Measurements from ENCODE around the gene SRSF3.
"Not testable (repeated sequence)": the region's sequence is repeated elsewhere in the genome, so short reads cannot be mapped to it uniquely, and the experiment has no call there.

The SRSF3 gene

DNA sequence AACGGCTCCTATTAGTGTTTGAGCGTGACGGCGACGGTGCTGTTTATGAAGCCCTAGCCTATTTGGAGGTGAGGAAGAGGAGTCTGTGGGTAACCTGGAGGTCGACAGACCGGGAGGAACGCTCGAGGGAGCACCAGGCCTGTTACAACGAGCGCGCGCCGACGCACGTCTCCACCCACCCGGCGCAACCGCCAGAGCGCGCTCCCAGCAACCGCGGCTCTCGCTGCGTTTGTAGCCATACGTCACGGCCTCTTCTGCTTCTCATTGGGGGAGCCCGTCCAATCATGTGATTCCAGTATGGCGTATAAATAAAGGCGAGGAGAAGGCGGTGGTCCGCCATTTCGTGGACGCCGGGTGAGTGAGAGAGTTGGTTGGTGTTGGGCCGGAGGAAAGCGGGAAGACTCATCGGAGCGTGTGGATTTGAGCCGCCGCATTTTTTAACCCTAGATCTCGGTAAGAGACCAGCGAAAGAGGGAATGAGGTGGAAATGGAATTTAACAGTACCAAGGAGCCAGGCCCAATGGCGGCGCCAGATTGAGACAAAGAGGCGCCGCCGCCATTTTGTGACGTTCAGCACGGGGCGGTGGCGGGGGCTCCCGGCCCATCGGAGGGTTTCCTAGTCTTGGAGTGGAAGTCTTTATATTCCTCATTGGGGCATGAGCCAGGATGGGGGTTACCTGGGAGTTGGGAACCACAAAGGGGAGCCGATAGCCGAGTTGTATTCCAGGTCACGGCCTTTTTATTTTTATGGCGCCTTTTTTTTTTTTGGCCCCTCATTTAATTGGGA, at the start of gene SRSF3:
Gene SRSF3, plus strand, starts transcription at position 334 of the 787 bp plus-strand sequence. CDS start 2,401 bp downstream, outside the sequence.
- peak; percentile 98 for DNase-seq

- DNase-seq, result no peak
Observed at GRCh38 chr6:36545767-36546307, 48.3 kb upstream of the SRSF3 start.

- DNase-seq, result peak; percentile 30
Observed at GRCh38 chr6:36546308-36546919, 47.7 kb upstream of the SRSF3 start.

GRCh38 chr6:36546920-36547645, 47.1 kb upstream of the SRSF3 start, which contains the start of gene STK38:
Gene STK38 (minus strand): TSS chr6:36547479. CDS start chr6:36540202, 7,277 bp downstream.
- DNase-seq, result peak; percentile 92

GRCh38 chr6:36547646-36548400, 46.3 kb upstream of the SRSF3 start:
- DNase-seq, result no peak

DNA sequence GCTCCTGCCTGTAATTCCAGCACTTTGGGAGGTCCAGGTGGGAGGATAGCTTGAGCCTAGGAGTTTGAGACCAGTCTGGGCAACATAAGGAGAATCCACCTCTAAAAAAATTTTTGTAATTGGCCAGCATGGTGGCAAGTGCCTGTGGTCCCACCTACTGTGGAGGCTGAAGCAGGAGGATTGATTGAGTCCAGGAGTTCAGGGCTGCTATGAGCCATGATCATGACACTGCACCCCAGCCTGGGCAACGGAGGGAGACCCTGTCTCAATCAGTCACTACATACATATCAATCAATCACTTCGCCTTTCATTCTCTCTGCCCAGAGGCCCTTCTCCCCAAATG, 45.8 kb upstream of the SRSF3 start:
- no peak for DNase-seq

DNA sequence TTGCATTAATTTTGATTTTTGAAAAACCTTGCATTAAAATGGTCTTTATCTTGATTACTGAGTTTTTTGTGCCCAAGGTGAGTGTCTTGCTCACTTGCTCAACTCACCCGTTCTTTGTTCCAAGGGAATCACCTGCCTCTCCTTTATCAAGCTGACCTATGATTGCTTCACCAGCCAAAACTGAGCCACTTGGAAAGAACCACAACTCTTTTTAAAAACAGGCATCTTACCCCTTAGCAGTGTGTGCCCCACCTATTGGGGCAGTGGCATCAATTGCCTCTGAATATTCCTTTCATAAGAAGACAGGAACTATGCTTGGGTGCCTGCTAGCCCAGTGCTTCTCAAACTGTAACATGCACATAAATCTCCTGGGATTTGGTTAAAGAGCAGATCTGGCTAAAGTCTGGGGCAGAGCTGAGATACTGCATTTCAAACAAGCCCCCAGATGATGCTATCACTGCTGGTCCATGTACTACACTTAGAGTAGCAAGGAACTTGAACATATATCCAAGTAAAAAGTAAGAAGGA, 43.6 kb upstream of the SRSF3 start:
- DNase-seq, result no peak

- no peak for DNase-seq
Observed at GRCh38 chr6:36555750-36556252, 38.4 kb upstream of the SRSF3 start.

DNA sequence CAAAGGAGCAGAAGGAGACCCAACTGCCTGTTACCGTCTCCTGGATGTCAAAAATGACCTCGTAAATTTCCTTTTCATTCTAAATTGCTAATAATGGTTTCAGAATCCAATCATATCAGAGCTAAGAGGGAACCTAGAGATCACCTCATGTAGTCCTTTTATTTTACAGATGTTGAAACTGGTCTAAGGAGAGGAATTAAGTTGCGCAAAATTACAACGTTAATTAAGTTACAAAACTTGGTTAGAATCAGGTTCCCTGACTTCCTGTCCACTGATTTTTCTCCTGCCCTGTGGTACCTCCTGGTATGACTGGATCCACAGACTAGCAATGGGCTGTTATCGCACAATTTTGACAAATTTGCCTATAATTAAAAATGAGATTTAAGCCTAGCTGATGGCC, 37.9 kb upstream of the SRSF3 start:
- no peak for DNase-seq

- DNase-seq, result no peak
Observed at GRCh38 chr6:36559011-36559793, 35.0 kb upstream of the SRSF3 start.

DNA sequence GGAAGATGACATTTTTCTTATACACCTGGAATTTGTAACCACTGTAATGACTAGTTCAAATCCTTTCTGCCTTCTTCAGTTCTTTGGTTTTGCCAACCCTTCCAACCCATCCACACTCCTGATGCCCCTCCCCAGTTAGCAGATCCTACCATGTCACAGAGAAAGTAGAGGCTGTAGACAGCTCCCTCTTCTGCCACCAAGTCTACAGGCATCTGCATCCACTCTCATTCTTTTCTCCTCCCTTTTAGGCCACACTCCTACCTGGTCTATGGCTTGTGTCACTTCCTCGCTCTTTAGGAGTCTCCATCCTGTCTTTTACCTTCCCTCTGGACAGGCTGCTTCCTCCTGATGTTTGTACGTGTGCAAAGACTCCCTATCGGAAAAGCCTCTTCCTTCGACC, 33.3 kb upstream of the SRSF3 start:
- no peak for DNase-seq

GRCh38 chr6:36563237-36563927, 30.8 kb upstream of the SRSF3 start:
- DNase-seq, result no peak

- no peak for DNase-seq
Observed at GRCh38 chr6:36563928-36564284, 30.3 kb upstream of the SRSF3 start.

GRCh38 chr6:36566418-36566905, 27.7 kb upstream of the SRSF3 start:
- DNase-seq, result no peak

GRCh38 chr6:36570264-36570663, 23.9 kb upstream of the SRSF3 start:
- no peak for DNase-seq

GRCh38 chr6:36571122-36572043, 22.8 kb upstream of the SRSF3 start:
- DNase-seq, result no peak

DNA sequence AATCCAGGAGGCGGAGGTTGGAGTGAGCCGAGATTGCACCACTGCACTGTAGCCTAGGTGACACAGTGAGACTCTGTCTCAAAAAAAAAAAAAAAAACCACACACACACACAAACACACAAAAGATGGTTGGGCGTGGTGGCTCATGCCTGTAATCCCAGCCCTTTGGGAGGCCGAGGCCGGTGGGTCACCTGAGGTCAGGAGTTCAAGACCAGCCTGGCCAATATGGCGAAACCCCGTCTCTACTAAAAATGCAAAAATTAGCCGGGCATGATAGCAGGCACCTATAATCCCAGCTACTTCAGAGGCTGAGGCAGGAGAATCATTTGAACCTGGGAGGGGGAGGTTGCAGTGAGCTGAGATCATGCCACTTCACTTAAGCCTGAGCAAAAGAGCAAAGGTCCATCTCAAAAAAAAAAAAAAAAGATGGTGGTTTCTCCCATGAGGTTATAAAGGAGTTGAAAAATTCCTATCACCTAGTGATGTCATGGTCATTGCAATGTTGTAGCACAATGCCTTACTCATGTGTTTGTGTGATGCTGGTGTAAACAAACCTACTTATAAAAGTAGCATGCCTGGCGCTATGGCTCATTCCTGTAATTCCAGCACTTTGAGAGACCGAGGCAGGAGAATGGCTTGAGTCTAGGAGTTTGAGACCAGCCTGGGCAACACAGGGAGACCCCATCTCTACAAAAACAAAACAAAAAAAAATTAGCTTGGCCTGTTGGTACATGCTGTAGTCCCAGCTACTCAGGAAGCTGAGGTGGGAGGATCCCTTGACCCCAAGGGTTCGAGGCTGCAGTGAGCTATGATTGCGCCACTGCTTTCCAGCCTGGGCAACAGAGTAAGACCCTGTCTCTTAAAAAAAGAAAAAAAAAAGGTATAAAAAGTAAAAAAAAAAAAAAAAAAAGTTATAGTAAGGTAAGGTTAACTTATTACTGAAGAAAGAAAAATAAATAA, 21.5 kb upstream of the SRSF3 start:
- DNase-seq, result not testable (repeated sequence)

- no peak for DNase-seq
Observed at GRCh38 chr6:36574679-36575078, 19.5 kb upstream of the SRSF3 start.

All from RPMI8226 (cell line).